GM06990 (cell line): Measurements from ENCODE around the gene SCAMP3.

Experiments
- DNase-seq: peaks from one replicate; pipeline ENCODE4 v3.0.0-alpha.2; 2011; ENCODE audit not compliant: insufficient read length; ENCODE audit errors: extremely low read depth
- H3K27me3 ChIP-seq: replicated peaks from 2 replicates; pipeline ENCODE4 v1.6.0; 2011; ENCODE audit warnings: low read length; ENCODE audit not compliant: control insufficient read depth, insufficient read depth
- H3K36me3 ChIP-seq: 2 replicates; pipeline ENCODE4 v1.5.1; 2011; ENCODE audit warnings: low read length; ENCODE audit not compliant: control insufficient read depth, insufficient read depth
- H3K4me3 ChIP-seq: replicated peaks from 2 replicates; pipeline ENCODE4 v1.5.1; 2011; ENCODE audit warnings: low read depth, mild to moderate bottlenecking, control low read depth, low read length
- TF ChIP-seq, protein P1 (sequence below): IDR thresholded peaks from 2 replicates; pipeline ENCODE4 v1.5.1; 2011; ENCODE audit warnings: low read length, control low read depth, mild to moderate bottlenecking, inconsistent platforms; ENCODE audit not compliant: insufficient read depth, poor library complexity, severe bottlenecking

The SCAMP3 gene

DNA sequence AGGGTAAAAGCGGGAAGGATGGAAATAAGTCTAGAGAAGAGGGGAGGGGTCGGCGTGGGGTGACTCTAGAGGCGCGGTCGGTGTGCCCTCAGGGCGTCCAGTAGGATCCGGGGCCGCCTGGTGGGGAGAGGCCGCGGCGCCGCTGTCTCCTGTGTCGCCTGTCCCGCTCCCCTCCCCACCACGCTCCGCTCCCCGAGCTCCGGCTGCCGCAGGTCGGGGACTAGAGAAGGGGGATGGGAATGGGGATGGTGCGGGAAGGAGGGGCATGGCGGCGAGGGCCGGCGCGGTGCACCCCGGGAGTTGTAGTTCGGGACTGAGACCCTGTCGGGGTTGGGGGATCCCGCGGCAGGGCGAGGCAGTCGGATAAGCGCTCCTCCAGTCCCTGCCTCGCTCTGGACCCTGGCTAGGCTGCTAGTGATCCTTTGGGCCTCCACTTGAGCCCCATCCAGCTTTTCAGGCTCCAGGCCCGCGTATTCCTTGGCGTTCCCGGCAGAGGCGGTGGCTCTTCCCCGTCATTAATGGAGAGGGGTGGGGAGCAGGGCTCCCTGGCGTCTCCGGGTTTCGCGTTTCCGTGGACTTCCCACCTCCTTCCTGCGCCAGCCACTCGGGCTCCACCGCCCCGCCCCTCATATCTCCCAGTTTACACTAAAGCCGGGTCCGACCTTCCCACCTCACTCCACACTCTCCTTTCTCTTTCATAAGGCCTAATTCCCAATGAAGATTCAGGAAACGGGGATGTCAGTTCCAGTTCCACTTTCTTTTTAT lies 6.7 kb downstream of the SCAMP3 start, which contains the start of gene ENTREP3:
Gene ENTREP3 (minus strand): TSS at position 241 of the 765 bp plus-strand sequence. CDS start 606 bp downstream, outside the sequence.
- Histone ChIP-seq H3K27me3 (no peaks in the 10 kb centered on the region), H3K4me3 (peak within 1 kb of the TSS; percentile 77), H3K36me3 (peaks cover 7% of the 10 kb centered on the region)
- peak; percentile 84 for DNase-seq
- TF ChIP-seq, protein P1, sequence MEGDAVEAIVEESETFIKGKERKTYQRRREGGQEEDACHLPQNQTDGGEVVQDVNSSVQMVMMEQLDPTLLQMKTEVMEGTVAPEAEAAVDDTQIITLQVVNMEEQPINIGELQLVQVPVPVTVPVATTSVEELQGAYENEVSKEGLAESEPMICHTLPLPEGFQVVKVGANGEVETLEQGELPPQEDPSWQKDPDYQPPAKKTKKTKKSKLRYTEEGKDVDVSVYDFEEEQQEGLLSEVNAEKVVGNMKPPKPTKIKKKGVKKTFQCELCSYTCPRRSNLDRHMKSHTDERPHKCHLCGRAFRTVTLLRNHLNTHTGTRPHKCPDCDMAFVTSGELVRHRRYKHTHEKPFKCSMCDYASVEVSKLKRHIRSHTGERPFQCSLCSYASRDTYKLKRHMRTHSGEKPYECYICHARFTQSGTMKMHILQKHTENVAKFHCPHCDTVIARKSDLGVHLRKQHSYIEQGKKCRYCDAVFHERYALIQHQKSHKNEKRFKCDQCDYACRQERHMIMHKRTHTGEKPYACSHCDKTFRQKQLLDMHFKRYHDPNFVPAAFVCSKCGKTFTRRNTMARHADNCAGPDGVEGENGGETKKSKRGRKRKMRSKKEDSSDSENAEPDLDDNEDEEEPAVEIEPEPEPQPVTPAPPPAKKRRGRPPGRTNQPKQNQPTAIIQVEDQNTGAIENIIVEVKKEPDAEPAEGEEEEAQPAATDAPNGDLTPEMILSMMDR, result no peak

DNA sequence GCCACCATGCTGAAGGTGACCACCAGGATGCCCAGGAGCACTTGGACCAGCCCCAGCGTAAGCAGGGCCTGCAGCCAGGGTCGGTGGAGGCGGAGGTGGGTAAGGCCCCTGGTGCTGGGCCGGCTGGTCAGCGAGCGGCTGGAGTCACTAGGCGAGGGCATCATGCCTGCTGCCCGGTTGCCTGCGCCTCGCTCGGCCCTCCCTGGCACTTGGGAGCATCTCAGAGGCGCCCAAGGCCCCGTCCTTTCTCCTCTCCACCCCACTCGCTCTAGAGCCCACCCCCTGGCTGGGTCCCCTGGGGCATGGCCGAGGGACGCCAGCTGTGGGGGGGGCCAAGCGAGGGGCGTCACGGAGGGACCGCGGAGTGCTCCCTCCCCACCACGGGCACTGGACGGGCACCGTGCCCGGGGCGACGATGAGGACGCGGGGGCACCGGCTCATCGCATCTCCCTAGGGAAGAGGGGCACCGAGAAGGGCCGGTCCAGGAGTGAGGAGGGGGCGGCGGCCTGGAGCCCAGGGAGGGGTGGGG lies 7.4 kb downstream of the SCAMP3 start:
- DNase-seq, result no peak
- Histone ChIP-seq H3K36me3 (peaks cover 7% of the 10 kb centered on the region), H3K27me3 (no peaks in the 10 kb centered on the region), H3K4me3 (peak overlapping the region; percentile 77)
- TF ChIP-seq, protein P1, result no peak

DNA sequence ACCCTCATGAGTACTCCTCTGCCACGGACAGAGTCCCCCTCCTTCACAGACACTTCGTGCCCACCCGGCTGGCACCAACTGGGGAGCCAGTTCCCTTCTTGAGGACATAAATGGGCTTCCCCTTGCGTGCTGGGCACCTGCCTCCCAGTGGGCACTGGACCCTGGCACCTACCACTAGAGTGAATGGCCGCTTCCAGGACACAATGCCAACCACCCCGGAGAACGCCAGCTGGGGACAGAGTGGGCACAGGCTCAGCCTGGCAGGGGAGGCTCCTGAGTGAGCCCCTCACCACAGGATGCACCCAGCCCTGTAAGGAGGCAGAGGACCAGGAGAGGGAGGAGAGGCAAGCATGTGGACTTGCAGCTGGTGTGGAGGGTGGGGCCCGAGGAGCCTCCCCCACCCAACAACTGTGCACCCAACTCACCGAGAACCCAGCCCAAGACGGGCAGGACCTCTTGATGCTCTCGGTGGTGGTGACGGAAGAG lies 7.9 kb downstream of the SCAMP3 start:
- DNase-seq, result no peak
- peaks cover 7% of the 10 kb centered on the region for H3K36me3 ChIP-seq
- no peaks in the 10 kb centered on the region for H3K27me3 ChIP-seq
- TF ChIP-seq, protein P1, result no peak
- H3K4me3 ChIP-seq, result peak overlapping the region; percentile 77

DNA sequence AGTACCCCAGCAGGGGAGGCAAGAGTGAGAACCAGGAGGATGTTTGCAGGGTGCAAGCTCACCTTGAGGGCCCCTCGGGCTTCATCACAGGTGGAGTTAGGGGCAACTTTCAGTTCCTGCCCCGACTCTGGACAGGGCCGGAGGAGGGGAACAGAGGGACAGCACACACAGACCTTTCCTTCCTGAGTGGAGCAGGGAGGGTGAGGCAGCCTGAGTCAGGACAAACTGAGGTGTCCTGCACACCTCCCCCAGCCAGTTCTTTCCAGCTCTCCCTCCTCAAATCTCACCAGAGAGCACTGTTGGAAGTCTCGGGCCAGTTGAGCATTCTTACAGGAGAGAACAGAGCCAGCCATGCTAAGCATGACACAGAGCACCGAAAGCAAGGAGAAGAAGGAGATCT lies 8.4 kb downstream of the SCAMP3 start:
- no peak for DNase-seq
- Histone ChIP-seq H3K36me3 (peaks cover 7% of the 10 kb centered on the region), H3K27me3 (no peaks in the 10 kb centered on the region), H3K4me3 (no peak overlapping the region)
- TF ChIP-seq, protein P1, result no peak

DNA sequence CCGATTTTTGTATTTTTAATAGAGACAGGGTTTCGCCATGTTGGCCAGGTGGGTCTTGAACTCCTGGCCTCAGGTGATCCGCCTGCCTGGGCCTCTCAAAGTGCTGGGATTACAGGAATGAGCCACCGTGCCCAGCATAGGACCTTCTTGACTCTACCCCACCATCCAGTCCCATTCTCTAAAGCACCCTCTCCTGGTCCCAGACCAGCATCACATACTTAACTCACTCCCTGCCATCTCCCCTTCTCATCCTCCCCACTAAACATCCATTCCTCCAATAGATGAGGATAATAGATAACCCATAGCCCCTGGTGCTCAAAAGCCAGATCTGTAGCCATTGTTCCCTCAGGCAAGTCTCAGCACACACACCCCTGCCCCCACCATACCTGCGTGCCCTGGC lies 9.0 kb downstream of the SCAMP3 start:
- Histone ChIP-seq H3K4me3 (no peak overlapping the region), H3K27me3 (no peaks in the 10 kb centered on the region), H3K36me3 (peaks cover 7% of the 10 kb centered on the region)
- DNase-seq, result no peak
- TF ChIP-seq, protein P1, result no peak
